OCI-M2 (cell line): ENCODE measurements around the gene CACNG6.
"Not testable (repeated sequence)": the region's sequence is repeated elsewhere in the genome, so short reads cannot be mapped to it uniquely, and the experiment has no call there.

Experiments
- DNase-seq: peaks from one replicate; lab custom pipeline; 2025; ENCODE audit not compliant: unreplicated experiment; lab: John Stamatoyannopoulos, UW

Gene CACNG6

GRCh38 chr19:53991224-53992113 is at the start of gene CACNG6:
Gene CACNG6, plus strand, starts transcription at chr19:53991637. Its CDS starts 1,241 bp downstream, at chr19:53992878.
- DNase-seq, result no peak

DNA sequence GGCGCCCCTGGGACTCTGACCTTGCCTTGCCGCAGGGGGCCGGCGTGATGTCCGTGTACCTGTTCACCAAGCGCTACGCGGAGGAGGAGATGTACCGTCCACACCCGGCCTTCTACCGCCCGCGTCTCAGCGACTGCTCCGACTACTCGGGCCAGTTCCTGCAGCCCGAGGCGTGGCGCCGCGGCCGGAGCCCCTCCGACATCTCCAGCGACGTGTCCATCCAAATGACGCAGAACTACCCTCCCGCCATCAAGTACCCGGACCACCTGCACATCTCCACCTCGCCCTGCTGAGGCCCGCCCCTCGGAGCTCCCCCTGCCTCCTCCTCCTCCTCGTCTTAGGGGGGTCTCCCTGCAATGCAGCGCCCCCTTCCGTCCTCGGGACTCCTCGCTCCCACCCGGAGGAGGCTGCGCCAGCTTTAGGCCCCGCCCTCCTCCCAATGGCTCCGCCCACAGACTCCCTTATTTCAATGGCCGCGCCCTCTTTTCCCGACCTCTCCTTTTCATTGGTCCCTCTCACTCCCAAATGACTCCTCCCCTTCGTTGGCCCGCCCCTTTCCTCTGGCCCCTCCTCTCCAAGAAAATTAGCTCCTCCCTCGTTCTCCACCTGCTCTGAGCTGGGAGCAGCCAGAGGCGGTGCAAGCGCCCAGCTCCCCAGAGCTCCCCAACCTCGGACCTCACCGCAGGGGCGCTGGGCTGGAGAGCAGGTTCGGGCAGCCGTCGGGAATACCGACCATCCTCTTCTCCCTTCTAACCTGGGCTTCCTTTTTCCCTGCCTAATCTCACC is 49.2 kb upstream of the CACNG6 start:
- no peak for DNase-seq

GRCh38 chr19:53944416-53944815 is 47.0 kb upstream of the CACNG6 start:
- no peak for DNase-seq

DNA sequence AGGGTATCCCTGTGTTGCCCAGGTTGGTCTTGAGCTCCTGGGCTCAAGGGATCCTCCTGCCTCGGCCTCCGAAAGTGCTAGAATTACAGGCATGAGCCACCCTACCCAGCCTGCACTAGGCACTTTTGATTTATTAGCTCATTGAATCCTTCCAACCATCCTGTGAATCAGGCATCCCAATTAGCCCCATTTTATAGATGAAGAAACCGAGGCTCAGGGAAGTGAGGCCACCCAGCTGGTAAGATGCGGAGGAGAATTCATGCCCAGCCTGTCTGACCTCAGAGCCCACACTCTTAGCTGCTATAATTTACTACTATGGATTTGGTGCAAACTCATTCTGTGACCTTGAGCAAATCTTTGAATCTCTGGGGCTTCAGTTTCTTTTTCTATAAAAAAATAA is 46.5 kb upstream of the CACNG6 start:
- DNase-seq, result no peak

DNA sequence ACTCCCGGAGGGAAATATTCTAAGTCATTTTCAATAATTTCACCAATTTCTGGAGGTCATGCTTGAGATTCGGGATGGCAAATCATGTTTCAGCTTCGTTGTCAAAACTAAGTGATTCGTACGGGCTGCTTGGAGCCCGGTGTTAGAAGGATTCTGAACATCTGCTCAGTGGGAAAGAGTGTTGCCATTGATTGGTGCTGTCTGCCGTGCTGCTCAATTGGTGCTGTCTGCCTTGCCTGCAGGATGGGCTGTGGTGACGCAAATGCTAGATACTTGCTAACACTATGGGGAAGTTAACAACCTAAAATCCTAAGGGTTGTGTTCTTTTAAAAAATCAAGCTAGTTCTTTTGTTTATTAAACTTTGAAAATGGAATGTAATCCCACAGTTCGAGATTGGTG is 46.0 kb upstream of the CACNG6 start:
- no peak for DNase-seq

GRCh38 chr19:53945998-53946397 is 45.4 kb upstream of the CACNG6 start:
- DNase-seq, result no peak

- DNase-seq, result no peak
Measured at GRCh38 chr19:53947624-53948023, 43.8 kb upstream of the CACNG6 start.

DNA sequence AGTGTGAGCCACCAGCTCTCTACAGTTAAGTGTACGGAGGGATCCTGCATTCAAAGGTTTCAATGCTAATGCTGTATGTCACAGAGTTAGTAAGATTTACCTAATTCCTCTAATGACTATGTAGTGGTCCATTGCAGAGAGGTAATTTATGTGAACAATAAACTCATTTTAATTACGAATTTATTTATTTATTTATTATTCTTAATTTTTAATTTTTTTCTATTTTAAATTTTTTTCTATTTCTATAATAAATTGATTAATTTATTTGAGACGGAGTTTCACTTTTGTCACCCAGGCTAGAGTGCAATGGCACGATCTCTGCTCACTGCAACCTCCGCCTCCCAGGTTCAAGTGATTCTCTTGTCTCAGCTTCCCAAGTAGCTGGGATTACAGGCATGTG is 42.8 kb upstream of the CACNG6 start:
- not testable (repeated sequence) for DNase-seq

DNA sequence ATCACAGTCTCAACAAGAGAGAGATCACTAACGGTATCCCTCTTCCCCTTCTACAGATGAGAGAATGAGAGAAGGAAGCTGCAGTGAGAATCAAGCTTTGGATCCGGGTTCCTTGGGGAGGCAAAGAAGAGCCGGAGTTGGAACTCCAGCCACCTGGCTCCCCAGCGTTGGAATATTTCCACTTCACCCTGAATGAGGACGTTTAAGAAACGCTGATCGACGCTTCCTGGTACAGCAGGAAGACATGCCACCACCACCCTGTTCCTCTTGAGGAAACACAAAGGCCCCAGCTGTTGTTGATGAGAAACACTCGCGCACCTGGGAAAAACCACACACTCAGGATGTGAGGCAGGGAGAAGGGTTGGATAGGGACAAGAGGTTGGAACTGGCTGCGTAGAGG is 40.0 kb upstream of the CACNG6 start:
- DNase-seq, result no peak

DNA sequence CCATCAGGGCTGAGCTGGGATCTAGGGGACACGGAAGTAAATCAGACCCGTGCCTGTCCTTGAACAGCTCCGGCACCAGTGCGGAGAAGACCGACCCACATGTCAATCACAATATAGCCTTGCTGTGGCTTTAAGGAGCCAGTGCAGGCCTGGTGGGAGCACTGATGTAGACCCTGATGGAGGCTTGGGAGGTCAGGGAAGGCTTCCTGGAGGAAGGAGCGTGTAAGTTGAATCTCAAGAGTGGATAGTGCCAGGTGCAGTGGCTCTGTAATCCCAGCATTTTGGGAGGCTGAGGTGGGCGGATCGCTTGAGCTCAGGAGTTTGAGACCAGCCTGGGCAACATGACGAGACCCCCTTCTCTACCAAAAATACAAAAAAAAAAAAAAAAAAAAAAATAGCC is 39.5 kb upstream of the CACNG6 start:
- DNase-seq, result no peak

GRCh38 chr19:53953383-53953782 is 38.1 kb upstream of the CACNG6 start:
- DNase-seq, result no peak

- no peak for DNase-seq
Measured at GRCh38 chr19:53957448-53958167, 33.8 kb upstream of the CACNG6 start.

DNA sequence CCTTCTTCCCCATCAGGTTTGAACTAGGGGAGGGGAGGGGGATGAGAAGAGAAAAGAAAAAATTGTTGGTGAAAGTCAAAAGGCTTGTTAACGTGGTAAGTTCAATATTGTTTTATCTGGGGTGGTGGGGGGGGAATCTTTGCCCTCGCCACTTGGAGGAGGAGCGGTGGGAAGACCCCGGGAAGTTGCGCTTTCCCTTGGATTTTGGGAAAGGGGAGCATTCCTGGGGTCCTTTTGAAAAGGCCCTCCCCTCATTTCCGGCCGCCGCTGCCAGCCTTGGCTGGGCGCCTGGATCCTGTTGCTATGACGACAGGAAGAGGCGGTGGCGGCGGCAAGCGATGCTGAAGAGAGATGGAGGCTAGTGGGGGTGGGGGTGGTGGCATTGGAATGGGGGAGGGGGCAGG is 33.3 kb upstream of the CACNG6 start:
- DNase-seq, result no peak

DNA sequence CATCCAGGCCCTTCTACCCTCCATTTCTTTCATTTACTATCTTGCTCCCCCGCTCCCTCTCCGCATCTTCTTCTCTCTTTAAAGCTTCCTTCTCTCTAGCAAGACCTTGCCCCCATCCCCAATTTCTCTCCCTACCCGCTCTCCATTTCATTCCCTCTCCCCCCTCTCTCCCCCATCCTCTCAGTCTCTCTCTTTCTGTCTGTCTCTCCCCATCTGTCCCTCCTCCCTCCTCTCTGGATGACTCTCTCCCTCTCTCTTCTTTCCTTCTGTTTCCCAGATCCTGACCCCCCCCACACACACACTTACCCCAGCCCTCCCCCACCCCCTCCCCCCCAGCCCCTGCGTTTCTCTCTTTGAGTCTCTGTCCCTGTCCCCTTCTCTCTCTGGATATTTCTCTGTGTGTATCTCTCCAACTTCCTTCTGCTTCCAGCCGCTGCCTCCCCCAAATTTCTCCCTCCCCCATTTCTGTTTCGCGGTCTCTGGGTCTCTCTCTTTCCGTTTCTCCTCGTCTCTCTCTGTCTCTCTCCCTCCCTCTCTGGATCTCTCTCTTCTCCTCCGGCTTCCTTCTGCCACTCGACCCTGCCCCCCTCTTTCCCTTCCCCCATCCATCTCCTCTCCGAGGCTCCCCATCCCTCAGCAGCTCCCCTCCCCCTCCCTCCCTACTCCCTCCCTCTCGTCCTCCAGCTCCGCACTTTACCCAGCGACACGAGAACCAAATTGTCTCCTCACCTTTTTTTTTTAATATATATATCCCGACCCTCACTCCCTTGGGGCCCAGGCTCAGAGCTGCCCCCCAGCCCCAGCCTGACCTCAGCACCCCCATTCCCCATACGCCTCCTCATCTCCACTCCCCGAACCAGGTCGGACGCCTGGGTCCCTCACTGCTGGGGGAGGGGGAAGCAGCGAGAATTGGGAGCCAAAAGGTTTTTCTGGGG is 32.3 kb upstream of the CACNG6 start:
- DNase-seq, result no peak

GRCh38 chr19:53960187-53960586 is 31.2 kb upstream of the CACNG6 start:
- no peak for DNase-seq

DNA sequence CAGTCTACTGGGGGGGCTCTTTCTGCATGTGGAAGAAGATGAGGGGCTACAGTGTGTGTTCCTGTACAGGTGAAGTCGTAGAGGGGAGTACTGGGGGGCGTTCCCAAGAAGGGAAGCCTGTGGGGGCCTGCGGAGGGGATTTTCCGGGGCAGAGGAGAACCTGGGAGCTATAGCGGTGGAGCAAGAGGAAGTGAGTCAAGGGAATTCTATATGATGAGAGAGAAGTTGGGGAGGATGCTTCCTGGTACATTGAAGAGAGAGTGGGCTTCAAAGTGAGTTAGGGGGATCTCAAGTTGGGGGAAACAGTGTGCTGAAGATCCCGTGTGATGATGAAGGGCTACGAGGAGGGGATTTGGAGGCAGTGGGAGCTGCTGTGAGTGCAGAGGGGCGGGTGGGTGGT is 30.6 kb upstream of the CACNG6 start:
- DNase-seq, result no peak

DNA sequence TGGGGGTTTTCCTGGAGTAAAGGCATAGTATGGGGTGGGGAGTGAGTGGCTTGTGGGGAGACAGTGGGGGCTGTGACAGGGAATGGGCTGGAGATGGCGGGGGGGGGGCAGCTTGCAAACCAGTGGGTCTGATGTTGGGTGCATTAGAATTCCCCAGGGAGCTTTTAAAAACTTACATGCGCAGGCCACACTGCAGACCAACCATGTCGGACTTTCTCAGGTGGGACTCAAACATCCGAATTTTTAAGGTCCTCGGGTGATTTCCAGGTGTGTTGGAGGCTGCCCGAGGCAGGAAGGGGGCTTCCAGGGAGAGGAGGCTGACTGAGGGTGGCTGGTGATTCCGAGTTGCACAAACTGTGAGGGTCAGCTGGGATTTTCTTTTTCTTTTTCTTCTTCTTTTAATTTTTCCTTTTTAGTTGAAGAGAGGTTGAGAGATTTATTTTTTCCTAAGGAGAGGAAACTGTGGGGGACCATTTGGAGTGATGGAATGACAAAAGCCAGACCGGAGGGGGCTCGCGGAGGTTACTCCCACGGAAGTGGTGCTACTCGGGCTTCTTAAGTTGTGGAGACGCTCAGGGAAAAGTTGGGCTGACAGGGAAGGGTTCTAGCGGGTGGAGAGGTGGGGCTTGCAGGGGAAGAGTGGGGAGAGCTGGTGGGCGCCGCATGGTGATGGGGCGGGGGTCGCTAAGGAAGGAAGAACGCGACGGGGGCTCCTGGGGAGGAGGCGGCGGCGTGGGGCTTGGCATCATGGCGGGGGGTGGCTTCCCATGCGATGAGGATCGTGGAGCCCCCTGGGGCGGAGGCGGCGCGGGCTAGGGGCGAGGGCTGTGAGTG is 29.7 kb upstream of the CACNG6 start:
- DNase-seq, result no peak

DNA sequence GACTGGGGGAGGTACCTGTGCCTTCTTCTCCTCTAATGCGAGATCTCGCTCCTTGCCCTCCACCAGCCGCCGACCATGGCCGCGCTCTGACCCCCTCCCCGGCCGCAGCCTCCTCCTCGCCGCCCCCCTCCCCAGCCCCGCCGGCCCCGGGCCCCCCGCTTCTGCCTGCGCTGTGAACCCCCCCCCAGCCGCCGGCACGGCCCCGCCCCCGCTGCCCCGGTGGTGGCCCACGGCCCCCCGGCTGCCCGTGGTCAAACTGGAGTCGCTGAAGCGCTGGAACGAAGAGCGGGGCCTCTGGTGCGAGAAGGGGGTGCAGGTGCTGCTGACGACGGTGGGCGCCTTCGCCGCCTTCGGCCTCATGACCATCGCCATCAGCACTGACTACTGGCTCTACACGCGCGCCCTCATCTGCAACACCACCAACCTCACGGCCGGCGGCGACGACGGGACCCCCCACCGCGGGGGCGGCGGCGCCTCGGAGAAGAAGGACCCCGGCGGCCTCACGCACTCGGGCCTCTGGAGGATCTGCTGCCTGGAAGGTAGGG is 28.5 kb upstream of the CACNG6 start, which contains the start of gene CACNG8:
Gene CACNG8, plus strand, starts transcription at position 51 of the 545 bp plus-strand sequence.
- no peak for DNase-seq

DNA sequence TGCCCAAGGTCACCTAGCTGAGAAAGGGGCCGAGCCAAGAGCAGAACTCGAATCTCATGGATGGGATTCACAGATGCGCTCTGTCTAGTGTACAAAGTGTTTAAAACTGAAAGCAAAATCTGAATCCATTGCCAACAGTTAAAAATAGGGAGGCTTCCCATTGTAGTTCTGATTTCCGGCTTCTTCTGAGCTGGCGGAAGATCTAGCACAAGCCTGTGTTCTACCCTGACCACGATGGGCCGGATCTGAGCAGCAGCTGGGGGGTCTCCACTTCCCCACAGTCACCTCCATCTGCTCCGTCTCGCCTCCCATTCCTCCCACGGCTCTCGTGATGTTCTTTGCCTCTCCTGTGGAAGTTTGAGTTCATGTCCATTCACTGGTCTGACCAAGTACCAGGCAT is 26.3 kb upstream of the CACNG6 start:
- no peak for DNase-seq
